HG03097 (cell line): ENCODE results near the gene APPBP2.
A peak's percentile ranks its signal among the peaks of the same experiment; 100 is the strongest.

Experiments used
- ATAC-seq: cut with Tn5 transposase; IDR thresholded peaks from one replicate; pipeline ENCODE4 v1.9.1; 2021; ENCODE audit not compliant: unreplicated experiment, low FRiP score

The APPBP2 gene

GRCh38 chr17:60403962-60404361 lies 122.1 kb downstream of the APPBP2 start:
- no peak for ATAC-seq

DNA sequence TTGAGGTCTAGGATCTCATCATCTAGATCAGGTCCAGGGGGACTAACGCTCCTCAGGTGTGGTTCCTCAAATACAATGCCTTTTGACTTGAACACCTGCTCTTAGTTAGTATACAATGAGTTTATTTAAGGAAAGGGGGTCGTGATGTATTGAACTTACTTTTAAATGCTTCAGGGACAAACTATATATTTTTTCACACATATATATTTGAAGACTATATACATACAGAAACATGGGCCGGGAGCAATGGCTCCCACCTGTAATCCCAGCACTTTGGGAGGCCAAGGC lies 122.6 kb downstream of the APPBP2 start:
- no peak for ATAC-seq

DNA sequence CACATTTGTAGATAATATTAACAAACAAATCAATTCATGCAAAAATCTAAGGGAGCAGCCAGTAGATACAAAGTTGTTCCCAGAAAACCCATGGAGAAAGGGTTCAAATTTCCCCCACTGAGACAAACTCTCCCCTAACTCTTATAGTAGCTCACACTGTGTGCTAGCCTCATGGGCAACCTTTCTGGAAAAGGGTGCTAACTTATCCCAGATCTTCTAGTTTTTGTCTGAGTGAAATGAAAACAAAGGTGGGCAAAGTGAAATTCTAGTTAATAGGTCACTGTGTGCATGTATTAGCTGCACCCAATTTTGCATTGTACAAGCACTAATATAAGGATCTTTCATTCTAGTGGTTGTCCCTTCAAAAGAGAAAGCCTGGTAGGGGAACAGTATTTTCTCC lies 124.2 kb downstream of the APPBP2 start:
- no peak for ATAC-seq

GRCh38 chr17:60398227-60398959 lies 127.6 kb downstream of the APPBP2 start:
- ATAC-seq: peak; percentile 42

DNA sequence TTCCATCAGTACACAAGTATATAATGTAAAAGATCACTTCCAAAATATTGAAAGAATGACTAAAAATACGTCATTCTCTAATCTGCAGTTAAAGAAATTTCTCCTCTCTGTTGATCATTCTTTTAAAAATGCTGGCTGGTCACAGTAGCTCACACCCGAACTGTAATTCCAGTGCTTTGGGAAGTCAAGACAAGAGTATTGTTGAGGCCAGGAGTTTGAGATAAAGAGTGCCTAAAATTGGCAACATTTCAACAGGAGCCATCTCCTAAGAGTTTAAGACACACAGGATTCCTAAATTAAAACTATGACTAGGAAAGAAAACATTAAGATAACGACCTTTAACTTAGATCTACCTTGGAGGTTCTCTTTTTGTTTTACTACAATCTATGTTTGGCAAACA lies 129.6 kb downstream of the APPBP2 start:
- no peak for ATAC-seq

GRCh38 chr17:60395508-60396065 lies 130.5 kb downstream of the APPBP2 start:
- ATAC-seq: no peak

DNA sequence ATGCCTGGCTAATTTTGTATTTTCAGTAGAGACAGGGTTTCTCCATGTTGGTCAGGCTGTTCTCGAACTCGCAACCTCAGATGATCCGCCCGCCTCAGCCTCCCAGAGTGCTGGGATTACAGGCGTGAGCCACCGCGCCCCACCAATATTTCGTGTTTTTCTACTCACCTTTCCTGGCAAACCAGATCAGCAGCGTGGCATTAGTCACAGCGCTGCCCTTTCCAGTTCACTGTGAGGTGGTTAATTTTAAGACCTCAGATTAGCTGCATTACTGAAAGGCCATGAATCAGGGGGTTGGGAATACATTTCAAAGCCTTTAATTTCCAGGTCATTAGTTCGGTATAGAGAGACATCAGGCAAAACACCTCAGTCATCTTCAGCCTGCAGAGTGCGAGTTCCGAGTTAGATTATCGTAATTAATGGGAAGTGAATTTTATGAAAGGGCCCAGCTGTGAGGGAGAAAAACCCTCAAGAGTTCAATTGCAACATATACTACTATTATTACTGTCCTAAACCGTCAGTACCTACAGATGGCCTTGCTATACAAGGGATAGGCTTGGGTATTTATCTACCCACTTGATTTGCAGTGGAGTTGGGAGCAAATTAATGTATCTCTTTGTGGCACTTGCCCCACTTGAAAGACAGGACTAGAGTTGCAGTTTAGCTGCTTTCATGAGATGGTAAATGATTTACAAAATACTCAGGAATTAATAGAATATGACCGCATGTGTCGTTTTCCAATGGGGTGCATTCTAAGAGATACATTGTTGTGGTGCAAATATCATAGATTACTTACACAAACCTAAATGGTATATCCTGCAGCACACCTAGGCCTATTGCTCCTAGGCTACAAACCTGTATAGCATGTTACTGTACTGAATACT lies 132.0 kb downstream of the APPBP2 start:
- ATAC-seq: no peak
